GM21737 (cell line): ENCODE data around the gene CABP4.

ENCODE experiments used
- ATAC-seq: cut with Tn5 transposase; IDR thresholded peaks from one replicate; pipeline ENCODE4 v1.9.1; 2021; ENCODE audit warnings: mild to moderate bottlenecking, moderate library complexity; ENCODE audit not compliant: unreplicated experiment

Gene CABP4

DNA sequence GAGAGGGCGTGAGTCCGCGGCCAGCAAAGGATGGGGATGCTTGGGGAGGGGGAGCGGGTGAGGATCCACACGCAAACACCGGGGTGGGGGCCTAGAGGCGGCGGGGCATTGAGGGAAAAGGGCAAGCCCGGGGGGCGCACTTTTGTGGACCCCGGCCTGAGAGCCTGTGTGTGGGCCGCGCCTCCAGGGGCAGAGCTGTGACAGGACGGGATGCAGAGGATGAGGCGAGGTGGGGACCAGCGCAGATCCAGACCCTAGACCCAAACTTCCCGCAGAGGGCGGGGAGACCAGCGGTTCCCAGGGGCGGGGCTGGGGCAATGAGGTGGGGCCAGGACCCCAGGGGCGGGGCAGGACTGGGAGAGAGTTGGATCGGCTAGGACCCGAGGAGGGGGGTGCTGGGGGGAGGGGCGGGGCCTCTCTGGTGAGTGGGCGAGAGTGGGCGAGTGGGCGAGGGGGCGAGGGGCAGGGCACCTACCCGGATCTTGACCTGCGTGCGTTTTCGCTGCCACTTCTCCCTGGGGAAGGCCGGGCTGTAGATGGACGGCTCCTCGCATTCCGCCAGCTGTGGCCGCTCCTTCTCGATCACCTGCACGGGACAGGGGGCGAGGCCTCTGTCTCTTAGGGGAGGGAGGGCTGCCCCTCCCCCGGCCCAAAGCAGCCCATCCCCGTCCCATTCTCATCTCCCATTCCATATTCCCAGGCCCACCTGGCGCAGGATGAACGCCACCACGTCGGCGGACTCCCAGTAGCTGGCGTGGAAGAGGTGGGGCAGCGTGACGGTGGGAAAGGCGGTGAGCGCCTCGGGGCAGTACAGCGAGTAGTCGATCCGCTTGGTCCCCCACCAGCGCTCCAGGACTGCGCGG is 39.4 kb downstream of the CABP4 start:
- no peak for ATAC-seq

DNA sequence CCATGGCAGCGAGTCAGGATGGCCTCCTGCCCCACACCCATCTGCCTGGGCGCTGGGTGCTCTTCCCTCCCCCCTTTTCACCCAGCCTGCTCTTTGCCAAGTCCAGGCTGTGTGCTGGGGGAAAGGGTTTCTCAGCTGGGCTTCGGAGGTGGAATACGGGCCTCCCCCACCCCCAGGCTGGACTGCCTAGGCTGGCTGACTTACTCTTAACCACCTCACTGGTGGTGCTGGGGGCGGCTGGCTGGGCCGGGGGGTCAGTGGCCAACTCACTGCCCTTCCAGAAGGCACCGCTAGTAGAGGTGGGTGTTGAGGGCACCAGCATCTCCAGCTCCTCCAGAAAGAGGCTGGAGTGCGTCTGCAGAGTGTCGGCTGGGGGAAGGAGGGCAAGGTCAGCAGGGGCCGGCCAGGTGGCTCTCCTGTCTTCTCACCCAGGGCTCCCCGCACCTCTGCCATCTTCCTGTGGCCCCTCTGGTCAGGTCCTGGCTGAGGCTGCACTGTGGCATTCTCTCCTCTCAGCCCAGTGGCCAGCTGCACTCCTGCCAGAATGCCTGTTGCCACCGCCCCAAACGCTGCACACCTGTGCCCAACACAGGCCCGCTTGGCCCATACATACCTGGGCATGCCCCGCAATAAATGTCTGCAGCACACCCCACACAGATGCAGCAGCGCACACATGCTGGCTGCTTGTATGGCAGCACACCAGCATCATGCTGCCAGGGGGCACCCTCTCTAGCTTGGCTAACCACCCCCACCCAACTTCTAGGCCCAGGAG is 40.3 kb downstream of the CABP4 start:
- ATAC-seq, result no peak

DNA sequence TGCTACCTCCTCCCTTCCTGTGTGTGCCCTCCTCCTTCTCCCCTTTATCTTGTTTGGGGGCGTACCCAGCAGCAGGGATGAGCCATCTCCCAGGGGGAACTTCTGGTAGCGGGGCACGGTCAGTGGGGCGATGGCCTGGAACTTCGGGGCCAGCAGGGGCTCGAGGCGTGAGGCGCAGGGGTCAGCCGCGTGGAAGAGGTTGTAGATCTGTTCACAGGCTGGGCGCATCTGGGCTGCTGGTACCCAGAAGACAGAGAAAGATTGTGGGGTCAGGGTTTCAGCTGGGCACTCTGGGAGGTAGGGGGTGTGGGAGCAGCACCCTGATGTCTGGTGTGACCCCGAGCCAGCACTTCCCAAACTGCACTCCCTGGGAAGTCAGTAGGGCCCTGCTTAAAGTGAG is 41.0 kb downstream of the CABP4 start:
- no peak for ATAC-seq

DNA sequence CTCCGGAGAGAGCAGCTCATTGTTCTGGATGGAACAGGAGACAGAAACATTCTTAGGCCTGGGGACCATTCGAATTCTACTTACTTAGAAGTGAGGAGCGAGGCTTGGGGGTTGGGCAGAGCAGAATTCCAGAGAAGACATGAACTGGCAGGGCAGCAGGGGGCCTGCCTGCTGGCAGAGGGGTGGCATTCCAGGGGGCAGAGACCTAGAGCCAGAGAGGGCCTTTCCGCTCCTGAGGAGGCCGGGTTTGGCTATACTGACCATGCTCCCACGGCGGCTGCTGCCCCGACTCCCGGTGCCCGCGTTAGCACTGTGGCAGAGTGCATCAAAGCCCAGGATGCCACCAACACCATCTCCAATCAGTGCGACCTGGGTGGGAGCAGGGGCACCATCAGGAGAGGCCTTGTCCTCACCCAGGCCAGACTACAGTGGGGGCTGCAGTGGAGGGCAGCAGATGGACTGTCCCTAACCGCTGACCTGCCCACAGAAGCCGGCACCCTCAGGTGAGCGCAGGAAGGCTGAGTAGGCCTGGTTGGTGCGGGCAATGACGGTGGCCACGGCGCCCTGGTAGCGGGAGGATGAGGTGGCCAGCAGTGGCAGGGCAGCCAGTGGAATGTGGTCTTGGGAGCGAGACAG is 42.6 kb downstream of the CABP4 start:
- ATAC-seq, result no peak

DNA sequence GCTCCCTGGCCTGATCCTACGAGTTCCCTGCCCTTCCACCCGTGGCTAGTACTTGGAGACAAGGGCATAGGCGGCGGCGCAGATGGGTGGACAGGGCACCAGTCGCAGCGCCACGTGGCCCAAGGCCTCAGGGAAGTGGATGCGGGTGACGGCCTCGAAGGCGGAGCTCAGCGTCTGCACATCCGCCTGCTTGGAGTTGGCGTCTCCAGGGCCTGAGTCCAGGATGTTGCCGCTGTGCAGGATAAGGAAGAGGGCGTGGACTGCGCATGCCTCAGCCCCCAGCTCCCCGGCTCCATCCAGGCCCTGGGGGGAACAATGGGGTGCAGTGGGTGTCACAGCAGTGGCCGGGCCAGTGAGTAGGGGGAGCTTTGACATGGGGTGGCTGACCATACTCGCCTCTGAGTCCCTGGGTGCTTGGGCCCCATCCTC is 43.4 kb downstream of the CABP4 start:
- no peak for ATAC-seq

DNA sequence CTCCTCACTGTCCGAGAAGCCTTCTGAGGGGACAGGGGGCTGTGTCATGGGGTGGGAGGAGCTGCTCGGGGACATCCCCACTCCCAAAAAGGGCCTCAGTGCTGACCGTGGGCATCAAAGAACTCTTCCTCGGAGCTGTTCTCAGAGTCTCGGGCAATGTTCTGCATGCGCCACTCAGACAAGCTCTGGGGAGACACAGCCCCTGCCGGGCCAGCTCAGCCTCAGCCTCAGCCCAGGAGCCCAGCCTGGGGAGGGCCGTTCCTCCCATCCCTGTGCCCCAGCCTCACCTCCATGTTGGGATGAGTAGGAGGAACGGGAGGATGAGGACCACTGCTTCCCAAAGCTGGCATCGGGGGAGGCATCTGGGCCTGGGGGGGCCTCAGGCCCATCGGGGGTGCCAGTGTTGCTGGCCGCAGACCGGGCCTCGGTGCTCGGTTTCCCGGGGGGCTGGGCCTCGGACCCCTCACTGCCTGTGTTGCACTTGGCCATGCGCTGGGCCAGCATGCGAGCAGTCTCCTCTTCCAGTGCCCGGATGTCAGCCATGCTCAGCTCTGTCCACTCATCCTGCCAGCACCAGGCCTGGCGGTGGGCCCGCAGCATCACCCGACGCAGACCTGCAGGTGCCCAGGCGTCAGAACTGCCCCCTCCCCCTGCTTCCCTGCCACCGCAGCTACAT is 44.8 kb downstream of the CABP4 start:
- ATAC-seq, result no peak

DNA sequence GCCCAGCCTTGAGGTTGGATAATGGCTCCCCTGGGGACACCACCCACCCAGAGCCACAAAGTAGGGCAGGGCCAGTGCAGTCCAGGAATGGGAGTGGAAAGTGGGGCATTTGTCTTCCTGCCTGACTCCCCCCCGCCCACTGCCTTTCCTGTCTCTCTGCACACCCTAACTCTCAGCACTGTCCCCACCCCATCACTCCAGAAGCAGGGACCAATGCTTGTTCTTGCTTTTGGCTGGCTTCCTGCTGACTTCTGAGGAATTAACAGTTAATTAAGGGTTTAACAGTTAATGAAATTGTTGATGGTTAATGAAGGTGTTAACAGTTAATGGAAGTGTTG is 45.3 kb downstream of the CABP4 start:
- no peak for ATAC-seq

DNA sequence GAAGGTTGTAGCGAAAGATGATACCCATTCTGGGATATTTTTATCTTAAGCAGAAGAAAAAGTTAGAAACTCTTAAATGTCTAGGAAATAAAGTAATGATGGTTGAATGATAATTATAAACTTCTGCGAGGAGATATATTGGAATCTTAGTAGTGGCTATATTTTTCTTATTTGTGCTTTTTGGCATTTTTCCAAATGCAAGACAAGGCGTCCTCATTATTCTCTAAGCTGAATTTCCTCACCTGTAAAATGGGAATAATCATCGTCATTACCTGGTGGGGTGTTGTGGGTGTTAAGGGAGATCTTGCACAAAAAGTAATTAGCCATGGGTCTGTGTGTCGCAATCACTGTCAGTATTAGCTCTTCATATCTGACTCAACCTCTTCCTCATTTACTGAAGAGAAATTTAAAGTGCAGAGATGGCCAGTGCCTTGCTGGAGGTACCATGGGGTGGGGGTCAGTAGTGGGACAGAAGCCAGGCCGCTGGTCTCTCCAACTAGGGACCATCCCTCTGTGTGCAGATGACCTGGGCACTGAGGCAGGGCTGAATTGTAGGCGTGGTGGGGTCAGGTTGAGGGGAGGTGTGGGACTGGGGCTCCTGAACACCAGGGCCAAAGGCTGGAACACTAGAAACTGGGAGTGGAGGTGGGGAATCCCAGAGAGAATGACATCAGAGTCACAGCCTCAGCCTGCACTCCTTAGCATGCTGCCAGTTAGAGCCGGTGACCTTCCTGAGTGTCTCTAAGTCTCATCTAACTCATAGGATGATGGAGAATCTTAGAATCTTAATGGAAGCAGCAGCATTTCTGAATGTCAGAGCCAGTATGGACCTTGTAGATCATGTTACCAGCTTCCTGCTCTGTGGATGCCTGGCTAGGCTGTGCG is 45.9 kb downstream of the CABP4 start:
- no peak for ATAC-seq

DNA sequence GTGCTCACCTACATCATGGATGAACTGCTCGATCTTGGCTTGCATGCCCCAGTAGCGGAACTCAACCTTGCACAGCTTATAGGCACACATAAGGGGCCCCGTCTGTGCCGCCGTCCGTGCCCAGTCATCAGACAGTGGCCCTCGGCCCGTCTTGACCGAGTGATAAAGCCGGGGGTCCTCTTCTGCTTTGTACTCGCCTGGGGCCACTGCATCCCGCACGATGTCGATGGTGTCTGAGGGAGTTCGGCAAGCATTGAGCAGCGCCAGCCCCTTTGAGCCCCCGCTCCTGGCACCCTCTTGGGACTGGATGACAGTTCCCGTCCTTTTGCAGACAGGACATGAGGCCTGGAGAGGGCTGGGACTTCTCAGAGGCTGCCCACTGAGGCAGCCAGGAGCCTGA is 46.7 kb downstream of the CABP4 start:
- ATAC-seq, result no peak

DNA sequence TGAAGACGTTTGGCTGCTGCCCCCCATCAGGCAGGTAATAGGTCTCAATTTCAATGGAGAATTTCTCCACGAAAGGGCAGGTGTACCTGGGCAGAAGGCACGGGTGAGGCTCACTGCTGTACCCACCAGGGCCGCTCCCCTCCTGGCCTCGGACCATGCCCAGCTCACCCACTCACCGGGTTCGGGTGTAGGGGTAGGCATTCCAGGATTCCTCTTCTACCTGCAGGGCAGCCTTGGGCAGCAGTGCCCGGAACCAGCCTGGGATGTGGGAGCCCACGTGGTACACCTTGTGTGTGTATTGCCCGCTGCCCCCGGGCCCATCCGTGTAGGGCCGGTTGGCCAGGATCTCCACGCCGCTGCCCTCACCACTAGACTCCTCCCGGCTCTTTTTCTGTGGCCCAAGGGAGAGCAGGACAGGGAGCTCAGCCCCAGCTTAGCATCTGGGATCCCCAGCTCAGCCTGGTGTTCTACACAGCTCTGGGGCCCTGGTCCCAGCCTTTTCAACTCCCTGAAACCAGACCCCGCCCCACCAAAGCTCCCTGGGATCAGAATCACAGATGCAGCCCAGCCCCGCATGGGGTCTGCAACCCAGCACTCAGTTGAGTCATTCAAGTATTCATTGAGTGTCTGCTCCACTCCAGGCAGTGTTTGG is 47.3 kb downstream of the CABP4 start:
- no peak for ATAC-seq

DNA sequence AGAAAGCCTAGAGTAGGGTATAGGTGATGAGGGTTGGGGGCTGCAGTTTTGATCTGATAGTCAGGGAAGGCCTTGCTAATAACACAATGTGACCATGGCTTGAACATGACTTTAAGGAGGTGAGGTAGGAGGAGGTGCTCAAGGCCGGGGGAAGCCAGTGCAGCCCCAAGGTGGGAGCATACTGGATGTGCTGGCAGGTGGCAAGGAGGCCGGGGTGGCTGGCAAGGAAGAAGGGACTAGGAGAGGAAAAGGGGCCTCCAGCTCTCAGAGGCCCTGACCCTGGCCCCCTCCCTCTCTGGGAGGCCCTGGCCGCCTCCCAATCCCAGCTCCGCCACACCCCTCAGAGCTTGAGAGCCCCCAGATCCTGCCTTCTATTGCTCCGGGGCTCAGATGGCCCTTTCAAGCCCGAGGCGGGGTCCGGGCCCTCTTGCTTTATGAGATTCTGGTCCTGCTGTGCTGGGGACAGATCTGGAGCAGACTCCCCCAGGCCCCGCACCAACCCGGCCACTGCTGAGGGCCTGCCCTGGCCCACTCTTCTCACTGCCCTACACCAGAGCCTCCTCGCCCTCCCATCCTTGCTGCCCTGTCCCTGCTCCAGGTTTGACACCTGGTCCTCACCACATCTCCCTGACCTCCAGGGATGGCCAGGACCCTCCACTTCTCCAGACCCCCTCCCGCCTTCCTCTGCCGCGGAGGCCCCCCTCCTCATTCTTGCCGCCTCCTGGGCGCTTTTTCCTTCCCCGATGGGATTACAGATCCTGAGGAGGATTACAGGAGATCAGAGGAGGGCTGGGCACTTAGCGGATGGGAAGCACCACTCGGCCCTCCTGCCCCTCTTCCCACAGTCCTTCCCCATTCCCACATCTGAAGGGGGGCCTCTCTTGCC is 48.2 kb downstream of the CABP4 start:
- ATAC-seq, result no peak

DNA sequence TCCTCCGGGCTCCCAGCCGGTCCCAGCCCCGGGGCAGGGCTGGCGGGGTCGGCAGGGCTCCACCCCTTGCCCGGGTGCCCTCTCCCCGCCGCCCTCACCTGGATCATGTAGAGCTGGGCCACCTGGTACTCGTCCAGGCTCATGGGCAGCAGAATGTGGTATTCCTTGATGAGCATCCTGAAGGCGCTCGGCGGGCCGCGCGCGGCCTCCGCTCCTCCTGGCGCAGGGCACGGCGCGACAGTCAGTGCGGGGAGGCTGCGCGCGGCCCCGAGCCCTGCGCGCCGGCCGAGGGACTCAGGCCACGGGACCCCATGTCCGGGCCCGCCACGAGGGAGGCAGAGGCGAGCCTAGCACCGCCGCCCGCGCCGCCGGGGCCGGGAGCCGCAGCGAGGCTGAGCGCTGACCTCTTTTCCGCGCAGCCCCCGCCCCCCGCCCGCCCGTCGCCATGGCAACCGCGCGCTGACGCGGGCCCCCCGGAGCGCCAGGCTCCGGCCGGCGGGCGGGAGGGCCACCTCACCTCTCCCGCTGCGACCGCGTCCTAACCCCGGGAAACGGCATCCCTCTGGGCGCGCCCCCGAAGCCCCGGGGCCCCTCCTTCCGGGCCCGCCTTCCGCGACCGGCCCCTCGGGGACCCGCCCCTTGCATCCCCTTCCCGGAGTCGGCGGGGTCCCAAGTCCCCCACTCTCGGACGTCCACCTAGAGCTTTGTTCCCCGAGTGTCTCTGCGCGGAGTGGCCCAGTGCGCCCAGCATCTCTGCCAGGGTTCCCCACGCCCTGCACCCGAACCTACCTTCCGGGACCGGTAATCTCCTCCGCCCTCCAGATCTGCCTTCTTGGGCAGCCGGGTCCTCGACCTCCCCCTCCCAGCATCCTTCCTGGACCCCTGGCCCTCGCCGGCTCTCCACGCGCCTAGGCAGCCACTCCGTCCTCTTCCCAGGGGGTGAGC is 49.1 kb downstream of the CABP4 start:
- no peak for ATAC-seq

DNA sequence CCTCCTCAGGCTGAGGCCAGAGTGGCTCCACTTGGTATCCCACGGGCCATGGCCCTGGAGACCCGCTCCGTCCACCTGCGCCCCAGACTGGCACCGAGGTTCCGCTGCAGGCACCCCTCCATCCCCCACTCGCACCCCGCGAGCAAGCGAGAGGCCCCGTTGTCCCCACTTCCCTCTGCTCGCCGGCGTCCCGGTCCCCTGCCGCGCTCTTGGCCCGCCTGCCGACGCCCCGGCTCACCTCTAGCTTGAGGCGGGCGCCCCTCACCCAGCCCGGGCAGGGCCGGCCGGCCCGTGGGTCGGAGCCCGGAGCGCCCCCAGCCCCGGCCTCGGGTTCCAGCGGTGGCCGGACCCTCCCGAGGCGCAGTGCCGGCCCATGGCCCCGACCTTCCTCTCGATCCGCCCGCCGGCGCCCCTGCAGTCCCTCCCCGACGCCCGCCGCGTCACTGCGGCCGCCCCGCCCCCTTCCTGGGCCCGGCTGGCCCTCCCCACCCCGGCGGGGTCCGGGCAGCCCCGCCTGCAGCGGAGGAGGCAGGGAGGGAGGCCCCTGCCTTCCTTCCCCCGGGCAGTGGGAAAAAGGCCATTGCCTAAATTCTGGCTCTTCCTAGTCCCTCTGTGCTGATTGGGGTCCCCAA is 49.9 kb downstream of the CABP4 start, which contains the start of gene PITPNM1:
Gene PITPNM1 (minus strand): TSS at position 414 of the 632 bp plus-strand sequence. CDS start 1,183 bp downstream, outside the sequence.
- no peak for ATAC-seq

DNA sequence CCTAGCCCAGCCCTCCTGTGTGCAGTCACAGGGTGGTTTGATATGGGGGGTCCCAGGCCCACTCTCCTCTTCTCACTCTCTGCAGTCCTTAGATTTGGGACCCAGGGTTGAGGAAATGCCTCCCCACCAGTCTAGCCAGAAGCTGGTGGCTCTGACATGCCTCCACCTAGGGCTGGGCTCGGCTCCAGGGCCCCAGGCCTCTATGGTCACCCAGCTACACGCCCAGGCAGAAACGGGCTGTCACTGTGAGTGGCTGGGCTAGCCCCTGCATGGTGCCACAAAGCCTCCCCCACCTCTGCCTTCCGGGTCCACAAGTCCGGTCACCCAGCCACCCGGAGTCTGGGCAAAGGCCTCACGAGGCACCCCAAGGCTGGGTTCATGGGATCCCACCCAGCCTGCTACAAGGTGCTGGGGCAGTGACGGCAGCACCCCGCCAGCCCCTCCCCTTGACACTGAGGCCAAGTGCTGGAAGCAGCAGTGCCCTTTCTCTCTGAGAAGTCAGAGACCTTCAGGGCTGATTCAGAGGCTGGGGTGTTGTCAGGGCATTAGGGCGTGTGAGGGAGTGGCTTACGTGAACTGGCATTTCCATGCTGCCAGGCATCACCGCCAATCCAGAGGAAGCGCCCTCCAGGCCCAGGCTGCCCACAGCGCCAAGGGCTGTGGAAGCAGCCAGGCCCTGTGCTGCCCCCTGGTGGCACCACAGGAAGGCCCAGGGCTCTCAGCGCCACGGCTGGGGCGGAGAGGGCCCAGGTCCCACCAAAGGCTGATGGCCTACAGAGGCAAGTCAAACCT is 50.6 kb downstream of the CABP4 start:
- peak; percentile 33 for ATAC-seq

DNA sequence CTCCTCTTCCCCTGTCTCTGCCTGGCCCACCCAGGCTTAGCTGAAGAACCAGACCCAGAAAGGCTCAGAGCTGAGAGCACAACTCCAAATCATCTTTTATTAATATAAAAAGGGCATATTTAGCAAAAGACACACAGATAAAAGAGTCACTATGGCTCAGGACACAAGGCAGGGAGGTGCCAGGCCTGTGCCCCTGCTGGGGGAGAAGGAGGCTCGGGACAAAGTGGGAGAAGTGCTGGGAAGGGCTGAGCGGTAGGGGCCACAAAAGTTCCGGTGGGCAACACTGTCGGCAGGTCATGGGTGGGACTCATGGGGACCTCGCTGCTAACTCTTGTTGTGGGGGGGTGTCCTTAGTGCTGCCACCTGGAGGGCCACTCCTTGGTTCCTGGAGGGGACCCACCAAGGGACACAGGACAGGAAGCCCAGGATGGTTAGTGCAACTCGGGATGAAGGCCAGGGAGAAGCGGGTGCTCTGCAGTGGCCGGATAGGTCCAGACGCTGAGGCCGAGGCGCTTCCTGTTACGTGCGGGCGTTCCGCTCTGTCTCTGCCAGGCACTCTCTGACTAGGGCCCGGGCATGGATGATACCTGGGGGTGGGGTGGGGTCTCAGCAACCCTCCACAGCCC is 51.4 kb downstream of the CABP4 start:
- ATAC-seq, result no peak
